Fibroblast of lung (primary cell): ENCODE results near the gene MARK3.

Source experiments
- EZH2 ChIP-seq: IDR thresholded peaks from 2 replicates; pipeline ENCODE4 v1.5.1; 2012; ENCODE audit warnings: low read length, control low read depth, mild to moderate bottlenecking; ENCODE audit errors: missing control alignments
- TF ChIP-seq, protein P1 (sequence below), 2 donors: IDR thresholded peaks in 1 of 2; conservative IDR thresholded peaks in 1 of 2; 1 replicate in 1 of 2; 2 replicates in 1 of 2; pipeline ENCODE4 v1.5.1; 2011 to 2012; ENCODE audit warnings: low read length in 2 of 2, control low read depth in 1 of 2, inconsistent platforms in 1 of 2, low read depth in 1 of 2, mild to moderate bottlenecking in 1 of 2

DNA sequence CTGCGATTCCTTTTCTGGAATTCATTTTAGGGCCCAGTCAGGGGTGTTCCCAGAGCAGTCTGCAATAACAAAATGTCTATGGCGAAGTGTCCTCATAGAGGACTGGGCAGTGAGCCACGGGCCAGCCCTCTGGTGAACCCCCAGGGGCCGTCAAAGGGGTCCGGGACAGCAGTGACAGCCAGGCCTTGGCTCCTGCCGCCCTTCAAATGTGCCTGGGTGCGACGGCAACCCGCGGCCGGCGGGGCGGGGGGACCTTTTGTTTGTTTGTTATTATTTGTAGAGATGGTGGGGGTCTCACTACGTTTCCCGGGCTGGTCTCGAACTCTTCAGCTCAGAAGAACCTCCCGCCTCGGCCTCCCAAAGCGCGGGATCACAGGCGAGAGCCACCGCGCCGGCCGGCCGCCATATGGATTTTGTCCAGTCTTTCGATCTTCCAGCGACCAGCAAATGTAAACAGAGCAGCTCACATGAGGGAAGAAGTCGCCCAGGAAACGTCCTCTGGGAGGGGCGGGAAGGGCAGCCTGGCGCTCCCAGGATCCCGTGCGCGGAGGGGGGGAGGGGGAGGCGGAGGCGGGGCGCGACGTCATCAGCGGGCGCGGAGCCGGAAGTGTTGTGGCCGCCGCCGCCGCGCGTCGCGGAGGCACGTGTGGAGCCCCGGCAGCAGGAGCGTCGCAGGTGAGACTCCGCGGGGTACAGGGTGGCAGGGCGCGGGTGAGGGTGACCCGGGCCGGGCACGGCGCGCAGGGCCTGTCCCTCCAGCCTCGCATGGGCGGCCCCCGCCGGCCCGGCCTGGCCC lies 143.6 kb downstream of the MARK3 start, which contains the start of gene TRMT61A:
- TF ChIP-seq, protein P1, sequence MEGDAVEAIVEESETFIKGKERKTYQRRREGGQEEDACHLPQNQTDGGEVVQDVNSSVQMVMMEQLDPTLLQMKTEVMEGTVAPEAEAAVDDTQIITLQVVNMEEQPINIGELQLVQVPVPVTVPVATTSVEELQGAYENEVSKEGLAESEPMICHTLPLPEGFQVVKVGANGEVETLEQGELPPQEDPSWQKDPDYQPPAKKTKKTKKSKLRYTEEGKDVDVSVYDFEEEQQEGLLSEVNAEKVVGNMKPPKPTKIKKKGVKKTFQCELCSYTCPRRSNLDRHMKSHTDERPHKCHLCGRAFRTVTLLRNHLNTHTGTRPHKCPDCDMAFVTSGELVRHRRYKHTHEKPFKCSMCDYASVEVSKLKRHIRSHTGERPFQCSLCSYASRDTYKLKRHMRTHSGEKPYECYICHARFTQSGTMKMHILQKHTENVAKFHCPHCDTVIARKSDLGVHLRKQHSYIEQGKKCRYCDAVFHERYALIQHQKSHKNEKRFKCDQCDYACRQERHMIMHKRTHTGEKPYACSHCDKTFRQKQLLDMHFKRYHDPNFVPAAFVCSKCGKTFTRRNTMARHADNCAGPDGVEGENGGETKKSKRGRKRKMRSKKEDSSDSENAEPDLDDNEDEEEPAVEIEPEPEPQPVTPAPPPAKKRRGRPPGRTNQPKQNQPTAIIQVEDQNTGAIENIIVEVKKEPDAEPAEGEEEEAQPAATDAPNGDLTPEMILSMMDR (conservative IDR thresholded peaks at IDR 0.05 in 1 of 2, IDR thresholded peaks at IDR 0.05 in 1 of 2; ENCODE audit: low read depth in 1 of 2, low read length in 2 of 2) = no peak
- TF ChIP-seq EZH2 = no peak
